Measurements from ENCODE around the gene SRPRA.
"Not testable (repeated sequence)": the region's sequence is repeated elsewhere in the genome, so short reads cannot be mapped to it uniquely, and the experiment has no call there.

SRPRA gene

GRCh38 chr11:126257144-126257543 is 11.6 kb downstream of the SRPRA start:
- no peak overlapping the region for H3K4me3 ChIP-seq (ENCODE audit: low read depth, low read length)
- TF ChIP-seq, protein P1, sequence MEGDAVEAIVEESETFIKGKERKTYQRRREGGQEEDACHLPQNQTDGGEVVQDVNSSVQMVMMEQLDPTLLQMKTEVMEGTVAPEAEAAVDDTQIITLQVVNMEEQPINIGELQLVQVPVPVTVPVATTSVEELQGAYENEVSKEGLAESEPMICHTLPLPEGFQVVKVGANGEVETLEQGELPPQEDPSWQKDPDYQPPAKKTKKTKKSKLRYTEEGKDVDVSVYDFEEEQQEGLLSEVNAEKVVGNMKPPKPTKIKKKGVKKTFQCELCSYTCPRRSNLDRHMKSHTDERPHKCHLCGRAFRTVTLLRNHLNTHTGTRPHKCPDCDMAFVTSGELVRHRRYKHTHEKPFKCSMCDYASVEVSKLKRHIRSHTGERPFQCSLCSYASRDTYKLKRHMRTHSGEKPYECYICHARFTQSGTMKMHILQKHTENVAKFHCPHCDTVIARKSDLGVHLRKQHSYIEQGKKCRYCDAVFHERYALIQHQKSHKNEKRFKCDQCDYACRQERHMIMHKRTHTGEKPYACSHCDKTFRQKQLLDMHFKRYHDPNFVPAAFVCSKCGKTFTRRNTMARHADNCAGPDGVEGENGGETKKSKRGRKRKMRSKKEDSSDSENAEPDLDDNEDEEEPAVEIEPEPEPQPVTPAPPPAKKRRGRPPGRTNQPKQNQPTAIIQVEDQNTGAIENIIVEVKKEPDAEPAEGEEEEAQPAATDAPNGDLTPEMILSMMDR (IDR thresholded peaks at IDR 0.05; ENCODE audit: low read depth, low read length), result no peak

GRCh38 chr11:126256216-126256615 is 12.5 kb downstream of the SRPRA start:
- TF ChIP-seq, protein P1 (IDR thresholded peaks at IDR 0.05; ENCODE audit: low read depth, low read length), result no peak
- no peak overlapping the region for H3K4me3 ChIP-seq (ENCODE audit: low read depth, low read length)

GRCh38 chr11:126255507-126255906 is 13.2 kb downstream of the SRPRA start:
- H3K4me3 ChIP-seq (ENCODE audit: low read depth, low read length), result not testable (repeated sequence)

- H3K4me3 ChIP-seq (ENCODE audit: low read depth, low read length), result no peak overlapping the region
- TF ChIP-seq, protein P1 (IDR thresholded peaks at IDR 0.05; ENCODE audit: low read depth, low read length), result no peak
Measured at GRCh38 chr11:126254819-126255218, 13.9 kb downstream of the SRPRA start.

- TF ChIP-seq, protein P1 (IDR thresholded peaks at IDR 0.05; ENCODE audit: low read depth, low read length), result no peak
- no peak overlapping the region for H3K4me3 ChIP-seq (ENCODE audit: low read depth, low read length)
Measured at GRCh38 chr11:126253265-126253664, 15.4 kb downstream of the SRPRA start.

GRCh38 chr11:126246636-126247035 is 22.1 kb downstream of the SRPRA start:
- no peak overlapping the region for H3K4me3 ChIP-seq (ENCODE audit: low read depth, low read length)
- TF ChIP-seq, protein P1 (IDR thresholded peaks at IDR 0.05; ENCODE audit: low read depth, low read length), result no peak

DNA sequence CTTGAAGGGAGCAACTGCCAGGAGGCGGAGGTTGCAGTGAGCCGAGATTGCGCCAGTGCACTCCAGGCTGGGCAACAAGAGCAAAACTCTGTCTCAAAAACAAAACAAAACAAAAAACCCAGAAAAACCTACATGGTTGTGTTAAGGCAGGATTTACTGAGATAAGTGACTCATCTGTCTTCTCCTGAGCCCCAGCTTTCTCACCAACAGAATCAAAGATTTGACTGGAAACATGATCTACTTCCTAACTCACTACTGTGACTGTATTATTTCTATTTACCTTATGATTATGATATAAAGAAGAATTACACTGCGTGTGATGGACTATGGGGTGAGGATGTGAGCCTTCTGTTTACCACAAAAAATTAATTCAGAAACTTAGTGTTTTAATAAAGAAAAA is 35.3 kb downstream of the SRPRA start:
- TF ChIP-seq, protein P1 (IDR thresholded peaks at IDR 0.05; ENCODE audit: low read depth, low read length), result no peak
- no peak overlapping the region for H3K4me3 ChIP-seq (ENCODE audit: low read depth, low read length)

DNA sequence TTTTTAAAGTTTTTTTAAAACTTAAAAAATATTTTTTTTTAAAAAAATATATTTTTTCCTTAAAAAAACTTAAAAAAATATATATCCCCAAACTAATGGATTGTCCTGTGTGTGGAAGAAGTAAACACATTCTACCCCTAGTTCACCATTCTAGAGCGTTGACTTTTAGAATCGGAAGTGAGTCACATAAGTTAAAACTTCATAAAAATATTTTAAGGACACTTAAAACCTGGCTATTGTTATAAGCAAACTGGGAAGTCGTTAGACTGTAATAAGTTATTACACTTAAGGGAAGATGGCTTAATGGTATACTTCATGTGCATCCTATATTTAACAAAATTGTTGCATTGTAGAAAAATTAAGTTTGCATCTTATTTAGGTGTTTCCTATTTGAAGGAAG is 36.0 kb downstream of the SRPRA start:
- TF ChIP-seq, protein P1 (IDR thresholded peaks at IDR 0.05; ENCODE audit: low read depth, low read length), result no peak
- no peak overlapping the region for H3K4me3 ChIP-seq (ENCODE audit: low read depth, low read length)
